Urothelium cell line (cell line): ENCODE measurements around the gene PORCN.
"Not testable (repeated sequence)": the region's sequence is repeated elsewhere in the genome, so short reads cannot be mapped to it uniquely, and the experiment has no call there.

Experiments used
- DNase-seq: peaks from one replicate; pipeline ENCODE4 v3.0.0; 2011; ENCODE audit warnings: low spot score, mixed read lengths
- FAIRE-seq: peaks from 2 replicates; lab custom pipeline; 2011; peaks lifted over from hg19 to GRCh38; lab: Jason Lieb, UNC

Gene PORCN

GRCh38 chrX:48538641-48539344, 30.0 kb downstream of the PORCN start:
- DNase-seq (no peak), FAIRE-seq (no peak)

- DNase-seq (peak; percentile 92), FAIRE-seq (no peak)
These were observed 30.7 kb downstream of the PORCN start, which contains the start of gene TBC1D25 for GRCh38 chrX:48539345-48540027. TBC1D25 (plus strand) TSS chrX:48539714; CDS start chrX:48539798, 84 bp downstream.

- DNase-seq (peak; percentile 59), FAIRE-seq (no peak)
These were observed 31.2 kb downstream of the PORCN start for GRCh38 chrX:48540028-48540375.

GRCh38 chrX:48540480-48540879, 31.7 kb downstream of the PORCN start:
- no peak for FAIRE-seq

GRCh38 chrX:48541140-48541814, 32.5 kb downstream of the PORCN start:
- DNase-seq (no peak), FAIRE-seq (no peak)

More at GRCh38 chrX:48540480-48540879, 31.7 kb downstream of the PORCN start:
- DNase-seq, result no peak

GRCh38 chrX:48548871-48549270, 40.1 kb downstream of the PORCN start:
- DNase-seq, result no peak
- FAIRE-seq, result no peak

GRCh38 chrX:48555731-48556325, 47.0 kb downstream of the PORCN start:
- peak; percentile 42 for FAIRE-seq
- DNase-seq, result not testable (repeated sequence)

GRCh38 chrX:48558271-48558670, 49.5 kb downstream of the PORCN start:
- no peak for FAIRE-seq

GRCh38 chrX:48559636-48560035, 50.8 kb downstream of the PORCN start:
- no peak for FAIRE-seq

More at GRCh38 chrX:48558271-48558670, 49.5 kb downstream of the PORCN start:
- peak; percentile 17 for DNase-seq

GRCh38 chrX:48560056-48560455, 51.3 kb downstream of the PORCN start:
- DNase-seq (no peak), FAIRE-seq (no peak)

More at GRCh38 chrX:48559636-48560035, 50.8 kb downstream of the PORCN start:
- no peak for DNase-seq

- FAIRE-seq, result no peak
- no peak for DNase-seq
These were observed 51.9 kb downstream of the PORCN start for GRCh38 chrX:48560681-48561080.

GRCh38 chrX:48569958-48570357, 61.2 kb downstream of the PORCN start:
- no peak for FAIRE-seq
- no peak for DNase-seq
